ENCODE results near the gene IL23R. TPM values are rescaled to one million over a fixed set of nuclear protein-coding genes. Genes with fewer than 3 reads are reported as not detected.

IL23R gene
- total and polyA plus RNA-seq, 2 of the 13 experiments (the other 11 are each of a cell fraction or from before 2014, with no cell fraction given), result not detected

DNA sequence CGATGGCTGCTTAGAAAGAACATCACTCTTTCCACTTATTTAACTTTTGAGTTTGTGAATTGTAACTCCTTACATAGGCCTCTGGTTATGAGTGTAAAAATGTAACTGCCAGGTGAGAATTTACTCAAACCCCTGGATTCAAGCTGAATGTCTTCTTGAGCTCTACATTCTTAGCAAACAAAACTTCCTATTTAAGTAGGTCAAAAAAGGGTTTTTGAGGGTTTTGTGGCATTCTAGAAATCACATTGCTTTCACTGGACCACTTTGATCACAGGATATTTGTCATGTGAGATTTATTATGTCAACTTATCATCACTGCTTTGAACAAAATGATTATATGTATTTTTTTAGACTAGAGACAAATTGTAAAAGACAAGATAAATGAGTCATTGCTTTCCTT, 5.7 kb downstream of the IL23R start (continued):
- TF ChIP-seq, protein P1, sequence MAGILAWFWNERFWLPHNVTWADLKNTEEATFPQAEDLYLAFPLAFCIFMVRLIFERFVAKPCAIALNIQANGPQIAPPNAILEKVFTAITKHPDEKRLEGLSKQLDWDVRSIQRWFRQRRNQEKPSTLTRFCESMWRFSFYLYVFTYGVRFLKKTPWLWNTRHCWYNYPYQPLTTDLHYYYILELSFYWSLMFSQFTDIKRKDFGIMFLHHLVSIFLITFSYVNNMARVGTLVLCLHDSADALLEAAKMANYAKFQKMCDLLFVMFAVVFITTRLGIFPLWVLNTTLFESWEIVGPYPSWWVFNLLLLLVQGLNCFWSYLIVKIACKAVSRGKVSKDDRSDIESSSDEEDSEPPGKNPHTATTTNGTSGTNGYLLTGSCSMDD (CRISPR knock-in tag; IDR thresholded peaks at IDR 0.05), result no peak
- TF ChIP-seq ZNF235 (CRISPR knock-in tag; IDR thresholded peaks at IDR 0.05; ENCODE audit: borderline replicate concordance) (no peak), MED1 (CRISPR knock-in tag; IDR thresholded peaks at IDR 0.05) (no peak), ZNF33A (CRISPR knock-in tag; IDR thresholded peaks at IDR 0.05; ENCODE audit: borderline replicate concordance) (no peak), STAT5B (CRISPR knock-in tag; IDR thresholded peaks at IDR 0.05) (no peak), NCOA1 (CRISPR knock-in tag; IDR thresholded peaks at IDR 0.05) (no peak)
- TF ChIP-seq, protein P2, sequence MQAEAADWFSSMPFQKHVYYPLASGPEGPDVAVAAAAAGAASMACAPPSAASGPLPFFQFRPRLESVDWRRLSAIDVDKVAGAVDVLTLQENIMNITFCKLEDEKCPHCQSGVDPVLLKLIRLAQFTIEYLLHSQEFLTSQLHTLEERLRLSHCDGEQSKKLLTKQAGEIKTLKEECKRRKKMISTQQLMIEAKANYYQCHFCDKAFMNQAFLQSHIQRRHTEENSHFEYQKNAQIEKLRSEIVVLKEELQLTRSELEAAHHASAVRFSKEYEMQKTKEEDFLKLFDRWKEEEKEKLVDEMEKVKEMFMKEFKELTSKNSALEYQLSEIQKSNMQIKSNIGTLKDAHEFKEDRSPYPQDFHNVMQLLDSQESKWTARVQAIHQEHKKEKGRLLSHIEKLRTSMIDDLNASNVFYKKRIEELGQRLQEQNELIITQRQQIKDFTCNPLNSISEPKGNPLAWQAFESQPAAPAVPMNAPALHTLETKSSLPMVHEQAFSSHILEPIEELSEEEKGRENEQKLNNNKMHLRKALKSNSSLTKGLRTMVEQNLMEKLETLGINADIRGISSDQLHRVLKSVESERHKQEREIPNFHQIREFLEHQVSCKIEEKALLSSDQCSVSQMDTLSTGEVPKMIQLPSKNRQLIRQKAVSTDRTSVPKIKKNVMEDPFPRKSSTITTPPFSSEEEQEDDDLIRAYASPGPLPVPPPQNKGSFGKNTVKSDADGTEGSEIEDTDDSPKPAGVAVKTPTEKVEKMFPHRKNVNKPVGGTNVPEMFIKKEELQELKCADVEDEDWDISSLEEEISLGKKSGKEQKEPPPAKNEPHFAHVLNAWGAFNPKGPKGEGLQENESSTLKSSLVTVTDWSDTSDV (CRISPR knock-in tag; IDR thresholded peaks at IDR 0.05), result no peak

DNA sequence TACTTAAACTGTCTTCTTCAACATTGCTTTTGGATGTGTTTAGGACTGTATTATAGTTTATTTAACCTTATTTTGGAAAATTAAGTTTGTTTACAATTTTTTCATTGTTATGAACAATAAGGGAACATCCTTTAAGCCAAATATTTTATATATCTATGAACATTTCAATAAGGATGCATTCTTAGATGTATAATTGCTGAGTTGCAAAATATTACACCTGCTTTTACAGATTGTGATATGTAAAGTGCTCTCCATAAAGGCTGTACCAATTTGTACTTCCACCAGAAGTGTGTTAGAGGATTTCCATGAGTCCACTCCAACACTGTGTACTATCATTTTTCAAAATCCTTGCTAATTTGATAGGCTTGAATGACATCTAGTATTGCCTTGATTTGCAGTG, 7.7 kb downstream of the IL23R start:
- intact Hi-C loops (cut with micrococcal nuclease; ENCODE audit: unreplicated experiment) (no loop called here), in situ Hi-C loops (cut with HindIII; ENCODE audit: extremely low pct_ligation_motif_present, low pct_unique_long_range_greater_than_20kb) (no loop called here)
- Histone ChIP-seq H3K79me2 (ENCODE audit: insufficient read depth, low read length) (no peaks in the 10 kb centered on the region), H3K27me3 (ENCODE audit: control insufficient read depth in 1 of 2, insufficient read depth in 2 of 2, low read length in 2 of 2) (no peaks in the 10 kb centered on the region), H3K9ac (ENCODE audit: insufficient read depth, low read depth, low read length) (no peak overlapping the region), H3K4me2 (ENCODE audit: low read depth, low read length) (no peak overlapping the region), H2AFZ (ENCODE audit: low read length) (no peak overlapping the region), H3K36me3 (replicated peaks in 1 of 2; ENCODE audit: control insufficient read depth in 1 of 2, insufficient read depth in 2 of 2, low read length in 2 of 2) (no peaks in the 10 kb centered on the region), H3K4me1 (ENCODE audit: insufficient read depth, low read length) (peaks cover 29% of the 10 kb centered on the region), H4K20me1 (ENCODE audit: insufficient read depth, low read length) (no peaks in the 10 kb centered on the region), H3K9me3 (ENCODE audit: low read length) (no peaks in the 10 kb centered on the region), H3K27ac (ENCODE audit: extremely low read length, insufficient read depth, low read length) (no peak overlapping the region), H3K4me3 (replicated peaks in 1 of 3; ENCODE audit: insufficient read depth in 1 of 3, low read depth in 2 of 3, low read length in 3 of 3) (no peak overlapping the region)
- FAIRE-seq, result no peak
- no peak for ATAC-seq
- no TSS peak for BruUV-seq (replicated peaks)
- peak; percentile 70 for TF ChIP-seq MAFF (IDR thresholded peaks at IDR 0.05; ENCODE audit: low read depth, low read length)
- no peak for TF ChIP-seq ZNF556 (CRISPR knock-in tag; IDR thresholded peaks at IDR 0.05; ENCODE audit: borderline replicate concordance)
- TF ChIP-seq NR2F1 (CRISPR knock-in tag; IDR thresholded peaks at IDR 0.05), result no peak
- no peak for TF ChIP-seq ZNF496 (CRISPR knock-in tag; IDR thresholded peaks at IDR 0.05; ENCODE audit: insufficient replicate concordance)
- TF ChIP-seq ZSCAN22 (CRISPR knock-in tag; IDR thresholded peaks at IDR 0.05), result no peak
- no peak for TF ChIP-seq FOXO1 (CRISPR knock-in tag; IDR thresholded peaks at IDR 0.05)
- TF ChIP-seq MAFK (conservative IDR thresholded peaks at IDR 0.05 in 1 of 2, IDR thresholded peaks at IDR 0.05 in 1 of 2; ENCODE audit: low read length in 2 of 2), result peak; percentile 62 to 78
- TF ChIP-seq ZNF160 (CRISPR knock-in tag; IDR thresholded peaks at IDR 0.05), result no peak
- TF ChIP-seq DR1 (CRISPR knock-in tag; IDR thresholded peaks at IDR 0.05), result no peak
- no peak for TF ChIP-seq KDM3A (CRISPR knock-in tag; IDR thresholded peaks at IDR 0.05; ENCODE audit: low read depth)
- ChIA-PET CTCF (ENCODE audit: low intra/inter-chr PET ratio, low total read pairs) (no interaction called here), POLR2A (no interaction called here)
- no peak for DNase-seq (ENCODE audit: low spot score)
